Calu3 (cell line): ENCODE results near the gene TMEM201. TPM values are rescaled to one million over a fixed set of nuclear protein-coding genes. Genes with fewer than 3 reads are reported as not detected.

Source experiments
- BruUV-seq: library from RNA; stranded (reverse); fragments of 400-500 nt; replicated peaks from 2 replicates; lab custom pipeline; 2021; lab: Mats Ljungman, UMichigan
- CTCF ChIA-PET: fragments of 300-600 bp; sonication (Branson Sonifier 250); formaldehyde crosslinking; loops from one replicate; lab custom pipeline; 2022; ENCODE audit warnings: antibody characterized with exemption; lab: Charles Lee
- DNase-seq: peaks from one replicate; pipeline ENCODE4 v3.0.0; 2022
- H3K27ac Mint-ChIP-seq: one replicate; pipeline ENCODE4 v1.8.0; 2022; ENCODE audit warnings: mixed read lengths; ENCODE audit not compliant: unreplicated experiment
- H3K27me3 Mint-ChIP-seq: one replicate; pipeline ENCODE4 v1.8.0; 2022; ENCODE audit warnings: mixed read lengths; ENCODE audit not compliant: unreplicated experiment
- H3K36me3 Mint-ChIP-seq: one replicate; pipeline ENCODE4 v1.8.0; 2022; ENCODE audit warnings: mild to moderate bottlenecking, moderate library complexity, mixed read lengths; ENCODE audit not compliant: insufficient read depth, unreplicated experiment
- H3K4me1 Mint-ChIP-seq: one replicate; pipeline ENCODE4 v1.8.0; 2022; ENCODE audit warnings: mild to moderate bottlenecking, low read depth, mixed read lengths; ENCODE audit not compliant: unreplicated experiment
- H3K4me3 Mint-ChIP-seq: one replicate; pipeline ENCODE4 v1.8.0; 2022; ENCODE audit warnings: mild to moderate bottlenecking, low read depth, moderate library complexity, mixed read lengths; ENCODE audit not compliant: unreplicated experiment
- H3K9me3 Mint-ChIP-seq: one replicate; pipeline ENCODE4 v1.8.0; 2022; ENCODE audit warnings: low read depth, mixed read lengths; ENCODE audit not compliant: unreplicated experiment
- intact Hi-C: fragments of 100-400 bp; cut with micrococcal nuclease; formaldehyde crosslinking; loops from one replicate; pipeline ENCODE4 v1.10.0; 2022; ENCODE audit not compliant: unreplicated experiment
- total RNA-seq: library from RNA; stranded (reverse); gene quantifications from 2 replicates; pipeline ENCODE4 v1.2.3, GENCODE V29; 2022
- TF ChIP-seq, protein P1 (sequence below): fragments of 200-600 bp; IDR thresholded peaks from one replicate; pipeline ENCODE4 v1.8.0; 2022; ENCODE audit warnings: antibody characterized with exemption; ENCODE audit not compliant: unreplicated experiment

The TMEM201 gene
- total RNA-seq, 1 experiment from 2014 or later, result 18.5 TPM

DNA sequence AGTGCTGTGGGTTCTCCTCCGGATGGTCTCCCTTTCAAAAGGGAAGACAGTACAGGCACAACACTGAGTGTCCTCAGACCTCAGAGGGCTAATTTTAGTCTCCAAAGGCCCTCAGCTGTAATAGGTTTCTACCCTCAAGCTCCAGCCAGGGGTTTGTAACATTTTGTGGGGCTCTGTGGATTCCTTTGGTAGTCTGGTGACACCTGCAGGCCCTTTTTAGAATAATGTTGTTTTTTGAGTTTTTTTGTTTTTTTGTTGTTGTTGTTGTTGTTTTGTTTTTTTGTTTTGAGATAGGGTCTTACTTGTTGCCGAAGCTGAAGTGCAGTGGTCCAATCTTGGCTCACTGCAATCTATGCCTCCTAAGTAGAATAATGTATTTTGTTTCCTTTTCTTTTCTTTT is 15.0 kb upstream of the TMEM201 start:
- CTCF ChIA-PET, result no interaction called here
- no peaks in the 10 kb centered on the region for H3K9me3 Mint-ChIP-seq
- no TSS peak for BruUV-seq
- no peak for DNase-seq
- no peak overlapping the region for H3K4me3 Mint-ChIP-seq
- H3K36me3 Mint-ChIP-seq, result peaks cover 15% of the 10 kb centered on the region
- H3K27ac Mint-ChIP-seq, result no peak overlapping the region
- TF ChIP-seq, protein P1, sequence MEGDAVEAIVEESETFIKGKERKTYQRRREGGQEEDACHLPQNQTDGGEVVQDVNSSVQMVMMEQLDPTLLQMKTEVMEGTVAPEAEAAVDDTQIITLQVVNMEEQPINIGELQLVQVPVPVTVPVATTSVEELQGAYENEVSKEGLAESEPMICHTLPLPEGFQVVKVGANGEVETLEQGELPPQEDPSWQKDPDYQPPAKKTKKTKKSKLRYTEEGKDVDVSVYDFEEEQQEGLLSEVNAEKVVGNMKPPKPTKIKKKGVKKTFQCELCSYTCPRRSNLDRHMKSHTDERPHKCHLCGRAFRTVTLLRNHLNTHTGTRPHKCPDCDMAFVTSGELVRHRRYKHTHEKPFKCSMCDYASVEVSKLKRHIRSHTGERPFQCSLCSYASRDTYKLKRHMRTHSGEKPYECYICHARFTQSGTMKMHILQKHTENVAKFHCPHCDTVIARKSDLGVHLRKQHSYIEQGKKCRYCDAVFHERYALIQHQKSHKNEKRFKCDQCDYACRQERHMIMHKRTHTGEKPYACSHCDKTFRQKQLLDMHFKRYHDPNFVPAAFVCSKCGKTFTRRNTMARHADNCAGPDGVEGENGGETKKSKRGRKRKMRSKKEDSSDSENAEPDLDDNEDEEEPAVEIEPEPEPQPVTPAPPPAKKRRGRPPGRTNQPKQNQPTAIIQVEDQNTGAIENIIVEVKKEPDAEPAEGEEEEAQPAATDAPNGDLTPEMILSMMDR, result peak; percentile 21
- H3K27me3 Mint-ChIP-seq, result no peaks in the 10 kb centered on the region
- intact Hi-C loops, result loop anchor here (5.0 kb wide), 1 partner anchor 81 kb away; no protein-coding TSS in a partner anchor
- no peaks in the 10 kb centered on the region for H3K4me1 Mint-ChIP-seq

DNA sequence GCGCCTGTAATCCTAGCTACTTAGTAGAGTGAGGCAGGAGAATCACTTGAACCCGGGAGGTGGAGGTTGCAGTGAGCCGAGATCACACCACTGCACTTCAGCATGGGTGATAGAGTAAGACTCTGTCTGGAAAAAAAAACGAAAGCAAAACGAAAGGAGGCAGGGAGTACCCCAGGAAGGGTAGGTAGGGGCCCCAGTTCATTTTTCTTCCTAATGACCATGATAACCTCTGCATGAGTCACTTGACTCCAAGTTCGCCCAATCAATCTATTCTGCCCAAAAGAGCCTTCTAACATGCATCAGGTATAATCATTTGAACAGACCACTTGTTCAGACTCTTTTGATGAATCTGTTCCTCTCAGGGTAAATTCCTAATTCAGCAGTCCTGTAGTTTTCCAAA is 13.2 kb upstream of the TMEM201 start:
- H3K36me3 Mint-ChIP-seq, result peaks cover 13% of the 10 kb centered on the region
- no peak overlapping the region for H3K4me3 Mint-ChIP-seq
- TF ChIP-seq, protein P1, result no peak
- no TSS peak for BruUV-seq
- intact Hi-C loops, result no loop called here
- H3K9me3 Mint-ChIP-seq, result no peaks in the 10 kb centered on the region
- CTCF ChIA-PET, result interaction anchor here (0.7 kb wide), 1 partner anchor 7 kb away, joined by 6 read pairs; no protein-coding TSS in a partner anchor
- DNase-seq, result no peak
- no peaks in the 10 kb centered on the region for H3K27me3 Mint-ChIP-seq
- H3K27ac Mint-ChIP-seq, result no peak overlapping the region
- no peaks in the 10 kb centered on the region for H3K4me1 Mint-ChIP-seq

DNA sequence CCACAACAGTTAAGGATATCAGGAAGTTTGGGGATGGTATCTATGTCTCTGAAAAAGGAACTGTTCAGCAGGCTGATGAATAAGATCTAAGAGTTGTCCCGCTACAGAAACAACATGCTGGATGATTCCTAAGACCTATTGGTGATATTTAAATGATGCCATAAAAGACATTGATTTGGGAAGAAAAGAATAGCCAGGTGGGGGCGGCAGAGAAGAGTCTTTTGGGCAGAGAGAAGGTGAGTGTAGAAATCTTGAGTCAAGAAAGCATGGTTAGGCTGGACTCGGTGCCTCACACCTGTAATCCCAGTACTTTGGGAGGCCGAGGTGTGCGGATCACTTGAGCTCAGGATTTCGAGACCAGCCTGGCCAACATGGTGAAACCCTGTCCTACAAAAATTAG is 11.8 kb upstream of the TMEM201 start:
- CTCF ChIA-PET, result no interaction called here
- no peaks in the 10 kb centered on the region for H3K4me1 Mint-ChIP-seq
- DNase-seq, result no peak

DNA sequence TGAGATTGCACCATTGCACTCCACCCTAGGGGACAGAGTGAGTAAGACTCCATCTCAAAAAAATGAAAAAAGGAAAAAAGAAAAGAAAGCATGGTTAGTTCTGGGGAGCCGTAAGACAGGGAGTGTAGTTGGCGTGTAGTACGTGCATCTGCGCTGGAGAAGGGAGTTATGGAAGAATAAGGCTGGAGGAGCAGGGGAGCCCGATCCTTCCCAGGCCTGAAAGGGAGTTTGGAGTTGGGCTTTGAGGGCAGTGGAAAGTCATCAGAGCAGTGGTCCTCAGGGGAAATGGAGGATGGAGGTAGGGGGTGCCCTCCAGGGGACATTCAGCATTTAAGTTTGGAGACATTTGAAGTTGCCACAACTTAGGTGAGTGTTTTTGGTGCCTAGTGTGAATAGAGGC is 11.3 kb upstream of the TMEM201 start:
- no TSS peak for BruUV-seq
- Mint-ChIP-seq H3K4me1 (no peaks in the 10 kb centered on the region), H3K27me3 (no peaks in the 10 kb centered on the region), H3K9me3 (no peaks in the 10 kb centered on the region), H3K4me3 (no peak overlapping the region), H3K36me3 (peaks cover 19% of the 10 kb centered on the region), H3K27ac (no peak overlapping the region)
- TF ChIP-seq, protein P1, result no peak
- CTCF ChIA-PET, result no interaction called here
- no peak for DNase-seq
- intact Hi-C loops, result no loop called here

More for the DNA sequence above, 11.8 kb upstream of the TMEM201 start:
- H3K36me3 Mint-ChIP-seq, result peaks cover 19% of the 10 kb centered on the region
- H3K4me3 Mint-ChIP-seq, result no peak overlapping the region
- intact Hi-C loops, result no loop called here
- TF ChIP-seq, protein P1, result no peak
- no peaks in the 10 kb centered on the region for H3K9me3 Mint-ChIP-seq
- BruUV-seq, result no TSS peak
- H3K27ac Mint-ChIP-seq, result no peak overlapping the region
- H3K27me3 Mint-ChIP-seq, result no peaks in the 10 kb centered on the region
